Left hindlimb (tissue), 1 donor: Measurements from ENCODE around the gene STXBP1.
A peak's percentile ranks its signal among the peaks of the same experiment; 100 is the strongest.
"Not testable (repeated sequence)": the region's sequence is repeated elsewhere in the genome, so short reads cannot be mapped to it uniquely, and the experiment has no call there.

ENCODE experiments used
- DNase-seq: peaks from one replicate; pipeline ENCODE4 v3.0.0-alpha.2; 2018

Gene STXBP1

DNA sequence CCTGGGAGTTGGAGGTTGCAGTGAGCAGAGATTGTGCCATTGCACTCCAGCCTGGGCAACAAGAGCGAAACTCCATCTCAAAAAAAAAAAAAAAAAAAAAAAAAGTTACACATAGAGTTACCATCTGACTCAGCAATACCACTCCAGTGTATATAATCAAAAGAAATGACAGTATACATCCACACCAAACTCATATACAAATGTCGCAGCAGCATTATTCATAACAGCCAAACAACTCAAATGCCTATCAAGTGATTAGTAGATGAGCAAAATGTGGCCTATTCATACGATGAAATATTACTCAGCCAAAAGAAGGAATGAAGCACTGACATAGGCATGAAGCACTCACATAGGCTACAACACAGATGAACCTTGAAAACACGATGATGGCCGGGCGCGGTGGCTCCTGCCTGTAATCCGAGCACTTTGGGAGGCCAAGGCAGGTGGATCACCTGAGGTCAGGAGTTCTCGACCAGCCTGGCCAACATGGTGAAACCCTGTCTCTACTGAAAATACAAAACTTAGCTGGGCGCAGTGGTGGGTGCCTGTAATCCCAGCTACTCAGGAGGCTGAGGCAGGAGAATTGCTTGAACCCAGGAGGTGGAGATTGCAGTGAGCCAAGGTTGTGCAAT is 9.4 kb downstream of the STXBP1 start:
- not testable (repeated sequence) for DNase-seq

DNA sequence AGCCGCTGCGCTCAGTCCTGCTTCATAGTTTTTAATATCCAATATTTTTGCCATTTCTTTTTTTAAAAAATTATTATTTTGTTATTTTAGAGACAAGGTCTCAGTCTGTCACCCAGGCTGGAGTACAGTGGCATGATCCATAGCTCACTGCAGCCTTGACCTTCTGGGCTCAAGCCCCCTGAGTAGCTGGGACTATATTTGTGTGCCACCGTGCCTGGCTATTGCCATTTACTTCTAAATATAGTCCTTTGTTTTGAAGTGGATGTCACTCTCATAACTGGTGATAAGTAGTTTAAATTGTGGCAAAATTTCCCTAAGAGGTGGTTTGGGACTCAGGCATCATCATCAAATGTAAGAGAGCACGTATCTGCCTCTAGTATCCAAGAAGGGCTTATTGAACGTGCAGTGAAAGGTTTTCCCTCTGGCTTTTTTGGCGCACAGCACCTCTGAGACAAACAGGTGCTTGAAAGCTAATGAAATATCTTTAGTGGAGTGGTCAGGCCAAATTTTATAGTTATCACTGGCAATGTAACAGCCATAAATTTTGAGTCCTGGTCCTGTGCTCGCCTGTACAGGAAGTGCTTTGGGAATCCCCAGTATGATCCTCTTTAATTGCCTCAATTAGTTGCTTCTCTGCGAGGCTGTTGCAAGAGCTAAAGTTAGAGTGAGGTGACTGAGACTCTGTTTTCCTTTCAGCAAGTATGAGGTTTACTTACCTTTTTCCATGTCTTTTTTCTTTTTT is 14.8 kb downstream of the STXBP1 start:
- DNase-seq = no peak

DNA sequence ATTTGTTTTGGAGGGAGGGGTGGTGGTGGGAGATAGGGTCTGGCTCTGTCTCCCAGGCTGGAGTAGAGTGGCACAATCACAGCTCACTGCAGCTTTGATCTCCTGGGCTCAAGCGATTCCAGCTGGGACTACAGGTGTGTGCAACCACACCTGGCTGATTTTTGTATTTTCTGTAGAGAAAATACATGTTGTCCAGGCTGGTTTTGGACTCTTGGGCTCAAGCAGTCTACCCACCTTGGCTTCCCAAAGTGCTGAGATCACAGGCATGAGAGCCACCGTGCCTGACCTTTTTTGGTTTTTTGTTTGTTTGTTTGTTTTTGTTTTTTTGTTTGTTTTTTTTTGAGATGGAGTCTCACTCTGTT is 15.4 kb downstream of the STXBP1 start:
- no peak for DNase-seq

DNA sequence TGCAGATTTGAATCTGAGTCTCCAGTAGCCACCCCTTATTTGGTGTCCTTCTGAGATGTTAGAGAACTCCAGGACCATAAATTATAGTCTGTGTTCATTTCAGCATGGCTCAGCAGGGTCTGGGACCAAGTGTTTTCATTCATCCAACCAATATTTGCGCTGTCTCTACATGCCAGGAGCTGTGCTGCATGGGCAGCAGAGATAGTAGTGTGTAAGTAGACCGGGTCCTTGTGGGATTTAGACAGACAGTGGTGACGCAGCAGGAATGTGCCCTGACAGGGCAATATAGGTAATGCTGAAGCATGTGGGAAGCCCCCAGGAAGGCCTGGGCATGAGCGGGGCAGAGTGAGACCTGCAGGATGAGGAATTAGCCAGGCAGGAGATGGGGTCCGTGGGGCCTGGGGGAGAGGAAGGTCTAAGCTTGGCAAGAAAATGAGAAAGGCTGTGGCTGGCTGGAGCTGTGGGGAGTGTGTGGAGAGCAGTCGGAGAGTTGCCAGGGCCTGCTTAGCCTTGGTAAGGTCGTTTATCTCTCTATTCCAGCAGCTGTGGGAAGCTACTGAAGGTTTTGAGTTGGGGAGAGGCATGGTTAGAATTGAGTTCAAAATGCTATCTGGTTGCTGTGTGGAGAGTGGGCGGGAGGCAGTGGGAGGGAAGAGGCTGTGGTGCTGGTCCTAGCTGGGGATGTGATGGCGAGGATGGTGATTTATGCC is 16.8 kb downstream of the STXBP1 start:
- DNase-seq = peak; percentile 40

DNA sequence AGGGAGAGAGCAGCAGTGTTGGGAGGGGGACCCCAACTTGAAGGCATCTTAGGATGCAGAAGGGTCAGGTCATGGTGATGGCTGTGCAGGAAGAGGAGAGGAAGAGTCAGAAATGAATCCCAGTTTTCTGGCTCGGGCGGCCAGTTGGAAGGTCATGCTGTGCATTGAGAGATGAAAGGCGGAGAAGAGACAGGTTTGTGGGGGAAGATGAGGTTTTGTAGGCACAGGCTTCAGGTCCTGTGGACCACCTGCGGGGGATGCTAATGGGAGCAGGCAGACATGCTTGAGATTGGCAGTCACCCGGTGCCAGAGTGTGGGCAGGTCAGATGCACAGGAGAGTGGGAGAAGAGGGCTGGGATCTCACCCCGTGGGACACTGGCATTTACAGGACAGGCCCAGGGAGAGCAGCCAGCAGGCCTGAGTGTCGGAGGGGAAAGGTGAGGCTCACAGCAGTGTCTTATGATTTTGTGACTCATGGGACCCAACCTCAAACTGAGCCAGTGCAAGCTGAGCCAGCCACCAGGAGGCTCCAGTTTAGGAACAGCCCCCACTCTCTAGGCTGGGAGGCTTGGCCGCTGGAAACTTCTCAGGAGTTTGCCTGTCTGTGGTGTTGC is 17.5 kb downstream of the STXBP1 start:
- DNase-seq = no peak

DNA sequence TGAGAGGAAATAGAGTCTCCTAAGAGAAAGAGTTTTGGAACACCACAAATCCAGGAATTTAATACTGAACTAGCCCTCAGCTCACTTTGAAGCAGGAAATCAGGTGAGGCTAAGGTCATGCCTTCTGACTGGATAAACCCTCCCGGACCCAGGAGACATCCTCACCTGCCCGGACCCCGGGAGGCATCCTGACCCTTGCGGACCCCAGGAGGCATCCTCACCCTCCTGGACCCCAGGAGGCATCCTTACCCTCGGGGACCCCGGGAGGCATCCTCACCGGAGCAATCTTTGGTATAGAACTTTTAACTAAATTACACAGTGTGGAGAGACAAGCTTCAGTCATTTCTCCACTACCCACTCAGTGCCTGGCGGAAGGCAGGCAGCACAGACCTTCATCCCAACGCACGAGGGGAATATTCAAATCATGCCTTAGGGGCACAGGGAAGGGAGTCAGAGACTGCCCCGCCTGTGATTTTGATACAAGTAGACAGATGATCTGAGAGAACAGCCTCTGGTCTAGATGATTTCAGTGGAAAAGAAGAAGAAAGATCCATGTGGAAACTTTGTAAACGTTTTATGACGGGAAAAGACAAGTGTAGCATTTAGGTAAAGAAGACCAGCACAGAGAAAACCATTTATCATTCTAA is 21.3 kb downstream of the STXBP1 start:
- no peak for DNase-seq

DNA sequence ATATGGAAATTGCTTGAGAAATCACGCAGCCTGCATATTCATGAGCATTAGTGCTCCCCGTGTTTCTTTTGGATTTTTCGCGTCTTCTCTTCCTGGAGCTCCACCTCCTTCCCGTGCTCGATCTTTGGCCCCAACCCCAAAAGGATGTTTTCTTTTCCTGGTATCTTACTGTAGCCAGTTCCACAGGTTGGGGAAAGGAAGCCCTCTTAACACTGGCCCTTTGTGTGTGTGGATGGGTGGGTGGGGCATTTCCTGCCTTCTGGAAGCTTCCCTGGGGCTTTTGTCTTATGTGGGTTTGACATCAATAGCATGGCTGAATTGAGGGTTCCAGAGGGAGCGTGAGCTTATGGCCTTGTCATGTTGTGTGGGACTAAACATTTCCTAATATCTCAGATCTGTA is 21.9 kb downstream of the STXBP1 start:
- no peak for DNase-seq

DNA sequence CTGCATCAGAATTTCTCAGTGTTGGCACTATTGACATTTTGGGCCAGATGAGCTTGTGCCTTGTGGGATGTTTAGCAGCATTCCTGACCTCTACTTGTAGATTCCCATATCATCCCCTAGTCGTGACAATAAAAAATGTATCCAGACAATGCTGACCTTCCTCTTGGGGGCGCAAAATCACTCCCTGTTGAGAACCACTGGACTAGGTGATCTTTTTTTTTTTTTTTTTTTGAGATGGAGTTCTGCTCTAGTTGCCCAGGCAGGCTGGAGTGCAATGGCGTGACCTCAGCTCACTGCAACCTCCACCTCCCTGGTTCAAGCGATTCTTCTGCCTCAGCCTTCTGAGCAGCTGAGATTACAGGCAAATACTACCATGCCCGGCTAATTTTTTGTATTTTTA is 22.6 kb downstream of the STXBP1 start:
- no peak for DNase-seq

DNA sequence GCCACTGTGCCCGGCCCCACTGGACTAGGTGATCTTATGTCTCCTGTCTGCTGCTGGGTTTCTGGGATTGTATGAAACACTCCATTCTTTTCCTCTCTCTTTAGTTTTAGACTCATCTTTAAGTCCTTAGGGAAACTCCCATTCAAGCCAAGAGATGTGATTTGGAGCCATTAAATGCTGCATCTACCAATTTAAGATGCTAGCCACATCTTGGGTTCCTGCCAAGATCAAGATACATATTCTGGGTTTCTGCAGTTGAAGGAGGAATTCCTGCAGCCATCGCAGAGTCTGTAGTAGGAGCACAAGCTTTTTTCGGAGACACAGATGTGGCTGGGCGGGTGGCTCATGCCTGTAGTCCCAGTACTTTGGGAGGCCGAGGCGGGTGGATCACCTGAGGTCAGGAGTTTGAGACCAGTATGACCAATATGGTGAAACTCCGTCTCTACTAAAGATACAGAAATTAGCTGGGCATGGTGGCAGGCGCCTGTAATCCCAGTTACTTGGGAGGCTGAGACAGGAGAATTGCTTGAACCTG is 23.2 kb downstream of the STXBP1 start:
- no peak for DNase-seq

DNA sequence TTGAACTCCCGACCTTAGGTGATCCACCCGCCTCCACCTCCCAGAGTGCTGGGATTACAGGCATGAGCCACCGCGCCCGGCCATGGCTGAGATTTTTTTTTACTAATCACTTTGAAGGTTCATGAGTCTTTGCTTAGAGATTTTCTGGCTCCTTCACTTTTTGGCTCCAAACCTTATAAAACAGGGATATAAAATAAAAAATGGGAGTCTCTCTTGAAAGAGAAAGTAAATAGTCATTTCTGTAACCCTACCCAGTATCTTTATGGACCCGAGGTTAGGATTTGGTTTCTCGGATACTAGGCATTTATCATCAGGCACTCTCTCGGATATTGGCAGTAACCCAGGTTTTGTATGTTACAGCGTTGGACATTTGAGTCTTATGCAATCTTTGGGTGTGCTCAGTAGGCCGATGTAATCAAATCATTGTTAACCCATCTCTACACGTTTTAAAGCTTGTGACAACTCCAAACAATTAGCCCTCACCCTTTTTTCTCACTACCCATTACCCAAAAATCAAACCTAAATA is 25.3 kb downstream of the STXBP1 start:
- DNase-seq = no peak

DNA sequence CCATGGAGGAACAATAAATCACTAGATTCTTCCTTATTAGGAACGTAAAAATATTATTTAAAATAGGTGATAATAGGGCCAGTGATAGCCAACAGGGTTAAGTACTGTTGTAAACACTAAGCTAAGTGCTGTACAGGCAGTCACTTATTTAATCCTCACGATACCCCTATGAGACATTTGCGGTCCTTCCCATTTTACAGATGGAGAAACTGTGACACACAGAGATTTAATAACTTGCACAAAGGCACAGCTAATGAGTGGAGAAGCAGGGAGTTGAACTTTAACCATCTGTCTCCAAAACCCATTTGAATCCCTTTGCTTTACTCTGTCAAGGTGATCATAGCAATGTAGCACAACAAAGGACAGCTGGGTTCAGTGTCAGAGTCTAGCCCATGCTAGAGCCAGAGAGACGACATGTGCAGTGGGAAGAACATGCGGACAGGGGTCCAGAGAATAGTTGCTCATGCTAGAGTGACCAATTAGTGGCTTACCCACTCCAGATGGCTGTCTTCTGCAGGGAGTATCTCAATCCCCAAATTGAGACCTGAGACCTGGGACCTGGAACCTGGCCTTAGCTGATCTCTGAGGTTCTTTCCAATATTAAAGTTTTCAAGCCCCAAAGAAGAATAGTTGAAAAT is 28.9 kb downstream of the STXBP1 start:
- DNase-seq = no peak

DNA sequence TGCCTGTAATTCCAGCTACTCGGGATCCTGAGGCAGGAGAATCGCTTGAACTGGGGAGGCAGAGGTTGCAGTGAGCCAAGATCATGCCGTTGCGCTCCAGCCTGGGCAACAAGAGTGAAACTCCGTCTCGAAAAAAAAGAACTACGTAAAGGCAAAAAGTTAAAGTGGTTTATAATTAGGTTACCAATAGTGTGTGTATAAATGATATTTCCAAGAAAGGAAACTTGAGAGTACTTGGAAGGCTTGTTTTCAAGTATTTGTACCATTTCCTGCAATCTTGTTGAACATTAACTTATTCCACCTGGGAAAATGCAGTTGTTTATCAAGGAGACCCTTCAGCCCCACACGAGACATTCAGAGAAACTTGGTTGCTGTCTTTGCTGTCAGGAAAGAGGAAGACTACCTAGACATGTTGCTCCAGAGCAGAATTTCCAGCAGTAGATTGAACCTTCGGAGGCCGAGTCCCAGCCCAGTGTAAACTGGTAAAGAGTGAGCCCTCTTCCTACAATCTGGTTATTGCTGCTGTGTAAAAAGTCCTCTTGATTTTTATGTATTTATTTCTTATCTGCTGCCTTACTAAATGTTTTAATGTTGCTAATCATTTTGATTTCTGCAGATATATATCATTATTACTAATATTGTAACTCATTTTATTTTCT is 30.1 kb downstream of the STXBP1 start:
- DNase-seq = no peak

DNA sequence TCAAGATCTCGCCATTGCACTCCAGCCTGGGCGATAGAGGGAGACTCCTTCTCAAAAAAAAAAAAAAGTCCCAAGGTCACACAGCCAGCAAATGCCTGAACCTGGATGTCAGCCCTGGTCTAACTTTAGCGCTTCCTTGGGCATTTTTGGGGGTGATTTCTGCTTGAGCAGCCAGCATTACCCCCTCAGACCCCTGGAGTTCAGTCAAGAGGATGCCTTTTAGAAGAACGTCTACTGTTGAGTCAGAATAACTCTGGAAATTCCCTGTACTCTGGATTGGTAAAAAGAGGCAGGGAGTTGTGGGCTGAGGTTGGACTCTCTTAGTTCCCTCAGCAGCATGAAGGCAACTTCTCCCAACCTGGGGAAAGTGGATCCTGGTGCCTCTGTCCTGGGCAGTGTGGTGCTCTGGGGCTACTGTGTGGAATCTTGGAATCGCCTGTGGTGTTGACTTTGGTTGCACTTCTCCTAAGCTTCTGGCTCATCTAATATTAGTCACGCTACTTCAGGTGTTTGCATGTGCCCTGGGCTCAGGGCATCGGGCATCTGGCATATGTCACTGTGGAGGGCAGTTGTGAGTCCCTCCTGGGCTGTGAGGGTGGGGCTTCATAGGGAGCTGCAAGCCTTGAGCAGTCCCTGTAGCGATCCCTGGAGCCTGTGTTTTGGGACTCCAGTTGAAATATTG is 32.2 kb downstream of the STXBP1 start:
- no peak for DNase-seq

DNA sequence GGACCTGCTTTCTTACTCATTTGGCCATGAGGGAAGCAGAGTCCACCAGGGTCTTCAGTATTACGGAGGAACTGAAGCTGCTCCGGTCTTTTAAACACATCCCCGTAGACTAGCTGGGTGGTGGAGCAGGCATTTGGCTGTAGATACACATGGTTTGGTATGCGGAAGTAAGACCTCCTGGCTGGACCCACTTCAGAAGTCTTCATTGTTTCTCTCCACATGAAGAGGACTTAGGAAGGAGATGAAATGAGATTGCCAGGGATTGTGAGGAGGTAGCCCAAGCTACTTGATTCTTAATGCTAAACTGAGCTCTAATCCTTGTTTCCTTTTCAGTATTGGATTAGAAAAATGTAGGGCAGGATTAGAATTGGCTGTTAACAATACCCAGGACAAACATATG is 32.9 kb downstream of the STXBP1 start:
- DNase-seq = no peak

DNA sequence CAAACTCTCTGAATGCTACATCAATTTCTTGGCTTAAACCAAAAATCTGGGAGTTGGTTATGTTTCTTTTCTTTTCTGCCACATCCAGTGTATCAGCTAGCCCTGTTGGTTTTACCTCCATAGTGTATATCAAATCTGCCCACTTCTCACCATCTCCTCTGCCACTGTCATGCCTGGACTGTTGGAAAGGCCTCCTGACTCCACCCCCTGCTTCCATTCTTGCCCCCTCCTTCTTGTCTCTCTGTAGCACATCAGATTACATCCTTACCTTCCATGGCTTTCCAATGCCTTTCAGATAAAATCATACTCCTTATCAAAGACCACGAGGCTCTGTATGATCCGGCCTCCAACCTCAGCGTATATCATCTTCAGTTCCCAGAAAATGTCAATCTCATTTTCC is 35.4 kb downstream of the STXBP1 start:
- no peak for DNase-seq

DNA sequence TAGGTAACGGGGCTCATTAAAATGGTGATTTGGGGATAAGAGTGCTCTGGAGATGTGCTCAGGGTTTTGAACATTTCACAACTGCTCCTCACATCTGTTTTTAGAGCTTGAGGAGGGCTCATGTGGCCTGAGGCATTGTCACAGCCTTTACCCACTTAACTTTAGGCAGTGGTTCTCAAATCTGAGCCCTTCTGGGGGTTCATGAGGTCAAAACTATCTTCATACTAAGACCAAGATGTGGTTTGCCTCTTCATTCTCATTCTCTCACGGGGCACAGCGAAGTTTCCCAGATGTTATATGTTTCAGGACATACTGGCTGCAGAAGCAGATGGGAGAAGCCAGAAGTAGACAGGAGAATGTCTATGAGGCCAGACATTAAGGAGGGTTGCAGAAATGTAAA is 38.4 kb downstream of the STXBP1 start:
- no peak for DNase-seq

DNA sequence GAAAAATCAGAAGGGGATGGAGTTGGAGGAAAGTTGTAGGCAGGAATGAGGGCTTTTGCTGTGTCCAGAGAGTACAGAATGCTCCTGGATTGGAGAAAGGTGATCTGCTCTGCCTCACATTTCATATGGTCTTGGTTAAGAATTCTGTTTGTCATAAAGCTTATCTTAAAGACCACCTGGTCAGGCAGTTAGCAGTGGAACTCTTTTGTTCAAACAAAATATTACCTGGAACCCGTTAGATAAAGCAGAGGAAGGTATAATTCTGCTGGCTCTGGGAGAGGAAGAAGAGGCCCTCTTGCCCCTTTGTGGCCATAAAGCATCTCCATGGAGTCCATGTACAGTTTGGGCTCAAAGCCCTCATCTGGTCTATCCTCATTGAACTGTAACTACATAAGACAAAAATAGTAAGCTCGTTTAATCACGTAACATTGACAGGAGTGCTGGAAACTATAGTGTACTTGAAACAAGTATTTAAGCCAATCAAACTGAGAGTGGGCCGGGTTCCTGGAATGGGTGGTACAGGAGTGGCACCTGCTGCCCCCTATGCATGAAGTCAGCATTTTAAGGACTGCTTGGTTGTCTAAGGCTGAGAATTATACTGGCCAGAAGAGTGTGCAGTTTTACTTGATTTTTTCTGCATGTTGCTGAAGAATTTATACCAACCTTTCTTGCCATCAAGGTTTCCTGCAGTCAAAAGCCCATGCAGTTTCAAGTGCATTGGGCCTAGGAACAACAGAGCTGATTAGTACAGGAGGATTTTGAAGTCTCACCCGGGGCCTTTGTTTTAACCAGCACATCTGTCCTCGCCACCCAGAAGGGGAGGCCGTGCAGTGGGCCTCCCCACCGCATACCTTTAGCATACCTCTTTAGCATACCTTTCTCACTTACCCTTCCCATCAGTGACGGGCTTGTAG is 39.9 kb downstream of the STXBP1 start:
- DNase-seq = no peak

DNA sequence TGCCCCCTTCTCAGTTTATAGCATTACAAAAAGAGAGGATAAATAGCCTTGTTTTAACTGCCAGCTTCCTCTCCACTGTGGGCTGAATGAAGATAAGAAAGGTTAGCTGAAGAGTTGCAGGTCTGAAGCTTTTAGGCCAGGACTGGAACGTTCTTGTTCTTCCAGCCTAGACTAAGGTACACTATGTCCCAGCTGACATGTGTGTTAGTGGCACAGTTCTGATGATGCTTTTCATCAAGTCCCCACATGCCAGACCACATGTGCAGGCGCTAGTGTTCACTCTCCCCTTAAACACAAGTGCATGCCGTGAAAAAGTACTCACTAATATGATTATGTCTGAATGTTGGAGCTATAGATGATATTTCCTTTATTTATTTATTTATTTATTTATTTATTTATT is 40.7 kb downstream of the STXBP1 start:
- no peak for DNase-seq

DNA sequence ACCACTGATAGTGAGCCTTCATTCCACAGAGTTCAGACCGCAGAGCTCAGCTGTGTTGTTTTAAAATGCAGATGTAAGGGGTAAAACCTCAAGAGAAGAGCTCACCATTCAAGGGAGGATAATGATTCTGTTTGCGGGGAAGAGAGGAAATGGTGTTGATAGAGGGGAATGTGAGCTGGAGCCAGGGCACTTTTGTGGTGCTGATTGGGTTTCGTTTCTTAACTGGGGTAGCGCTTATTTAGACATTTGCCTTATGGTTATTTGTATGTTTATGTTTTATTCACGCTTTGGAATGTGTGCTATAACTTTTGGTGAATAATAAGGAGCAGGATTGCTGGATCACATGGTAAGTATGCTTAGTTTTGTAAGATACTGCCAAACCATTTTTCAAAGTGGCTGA is 42.5 kb downstream of the STXBP1 start:
- DNase-seq = no peak

DNA sequence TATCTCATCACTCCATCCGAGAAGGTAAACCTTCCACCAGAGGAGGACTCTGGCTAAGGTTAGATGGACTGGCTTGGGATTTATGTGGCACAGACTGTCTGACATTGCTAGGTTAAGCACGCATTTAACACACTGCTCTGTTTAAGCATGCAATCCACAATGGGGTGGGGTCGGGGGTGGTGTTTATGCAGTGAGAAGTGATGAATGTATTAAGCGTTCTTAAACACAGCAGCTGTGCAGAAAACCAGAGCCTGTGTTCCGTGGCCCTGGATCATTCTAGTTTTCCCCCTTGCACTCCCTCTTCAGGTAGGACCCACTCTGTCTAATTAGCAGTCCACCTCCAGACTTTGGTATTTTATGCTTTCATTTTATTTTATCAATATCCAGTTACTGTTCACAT is 46.4 kb downstream of the STXBP1 start:
- DNase-seq = no peak
